Mesendoderm (in vitro differentiated cells): Measurements from ENCODE around the gene STRN4.
"Not testable (repeated sequence)": the region's sequence is repeated elsewhere in the genome, so short reads cannot be mapped to it uniquely, and the experiment has no call there.

Experiments used
- DNase-seq: peaks from one replicate; pipeline ENCODE4 v3.0.0; 2013
- H2AK5ac ChIP-seq: 2 replicates; pipeline ENCODE4 v1.6.1; 2013; ENCODE audit warnings: low read length, inconsistent platforms
- H2BK120ac ChIP-seq: 2 replicates; pipeline ENCODE4 v1.6.1; 2013; ENCODE audit warnings: low read depth, mild to moderate bottlenecking, low read length, moderate library complexity, mixed read lengths
- H2BK15ac ChIP-seq: replicated peaks from 2 replicates; pipeline ENCODE4 v1.6.1; 2013; ENCODE audit warnings: low read depth, mild to moderate bottlenecking, moderate library complexity
- H2BK5ac ChIP-seq: 2 replicates; pipeline ENCODE4 v1.6.1; 2013; ENCODE audit warnings: low read length, inconsistent platforms
- H3K18ac ChIP-seq: 2 replicates; pipeline ENCODE4 v1.6.1; 2013; ENCODE audit warnings: mild to moderate bottlenecking, low read length, mixed read lengths
- H3K23ac ChIP-seq: one replicate; pipeline ENCODE4 v1.6.1; 2013; ENCODE audit warnings: low read length
- H3K27ac ChIP-seq: 2 replicates; pipeline ENCODE4 v1.5.1; 2013; ENCODE audit warnings: low read depth, mild to moderate bottlenecking, inconsistent platforms, low read length, moderate library complexity
- H3K27me3 ChIP-seq: 2 replicates; pipeline ENCODE4 v1.6.1; 2013; ENCODE audit warnings: low read length, control low read depth, mild to moderate bottlenecking, inconsistent platforms; ENCODE audit not compliant: insufficient read depth, poor library complexity
- H3K36me3 ChIP-seq: 2 replicates; pipeline ENCODE4 v1.6.1; 2013; ENCODE audit warnings: low read length, inconsistent platforms; ENCODE audit not compliant: control insufficient read depth, insufficient read depth
- H3K4ac ChIP-seq: one replicate; pipeline ENCODE4 v1.6.1; 2013; ENCODE audit warnings: low read depth, mild to moderate bottlenecking, low read length, moderate library complexity
- H3K4me1 ChIP-seq: 2 replicates; pipeline ENCODE4 v1.6.1; 2013; ENCODE audit warnings: low read depth, low read length, inconsistent platforms; ENCODE audit not compliant: control insufficient read depth
- H3K4me2 ChIP-seq: 2 replicates; pipeline ENCODE4 v1.6.1; 2013; ENCODE audit warnings: low read length
- H3K4me3 ChIP-seq: 2 replicates; pipeline ENCODE4 v1.5.1; 2013; ENCODE audit warnings: mild to moderate bottlenecking, low read length
- H3K56ac ChIP-seq: one replicate; pipeline ENCODE4 v1.6.1; 2013; ENCODE audit warnings: low read length
- H3K79me1 ChIP-seq: 2 replicates; pipeline ENCODE4 v1.6.1; 2013; ENCODE audit warnings: low read length, inconsistent platforms
- H3K79me2 ChIP-seq: 2 replicates; pipeline ENCODE4 v1.6.1; 2013; ENCODE audit warnings: mild to moderate bottlenecking, low read length; ENCODE audit not compliant: control insufficient read depth, insufficient read depth
- H3K9ac ChIP-seq: 2 replicates; pipeline ENCODE4 v1.6.1; 2013; ENCODE audit warnings: low read length, inconsistent platforms
- H4K5ac ChIP-seq: one replicate; pipeline ENCODE4 v1.6.1; 2013; ENCODE audit warnings: low read length
- H4K8ac ChIP-seq: one replicate; pipeline ENCODE4 v1.6.1; 2013; ENCODE audit warnings: low read depth, mild to moderate bottlenecking, control low read depth, low read length, moderate library complexity
- WGBS: extraction: QIAGEN DNeasy Blood & Tissue Kit; methylation state at CpG from one replicate; pipeline ENCODE4 v1.1.7; 2013; ENCODE audit warnings: low lambda C conversion rate, missing lambda C conversion rate; ENCODE audit not compliant: insufficient coverage; ENCODE audit errors: extremely low coverage; 5-methylcytosine and 5-hydroxymethylcytosine counted together

The STRN4 gene

DNA sequence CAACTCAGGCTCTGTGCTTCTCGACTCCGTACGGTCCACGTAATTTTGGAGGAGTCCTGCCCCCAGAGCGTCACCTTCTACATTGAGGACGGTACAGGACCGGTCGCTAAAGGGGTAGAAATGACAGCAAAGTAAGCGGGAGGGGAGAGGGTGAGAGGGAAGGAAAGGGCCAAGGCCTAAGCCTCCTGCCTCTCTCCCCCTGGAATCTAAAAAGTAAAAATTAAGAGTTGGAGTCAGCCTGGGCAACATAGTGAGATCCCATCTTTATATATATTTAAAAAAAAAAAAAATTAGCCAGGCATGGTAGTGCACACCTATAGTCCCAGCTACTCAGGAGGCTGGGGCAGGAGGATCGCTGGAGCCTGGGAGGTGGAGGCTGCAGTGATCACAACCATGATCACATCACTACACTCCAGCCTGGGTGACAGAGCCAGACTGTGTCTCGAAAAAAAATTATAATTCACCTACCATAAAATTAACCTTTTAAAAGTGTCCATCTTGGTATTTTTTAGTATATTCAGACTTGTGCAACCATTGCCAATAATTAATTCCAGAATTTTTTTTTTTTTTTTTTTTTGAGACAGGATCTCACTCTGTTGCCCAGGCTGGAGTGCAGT is 29.5 kb upstream of the STRN4 start:
- DNase-seq: no peak
- H3K79me2 ChIP-seq: no peaks in the 10 kb centered on the region
- WGBS: no CpG with 5 or more reads among the region's 11 CpGs
- H3K4ac ChIP-seq: no peak overlapping the region
- H3K36me3 ChIP-seq: peaks cover 21% of the 10 kb centered on the region
- no peak overlapping the region for H3K9ac ChIP-seq
- no peak overlapping the region for H3K4me3 ChIP-seq
- no peak overlapping the region for H3K23ac ChIP-seq
- no peaks in the 10 kb centered on the region for H3K27me3 ChIP-seq
- H3K79me1 ChIP-seq: peaks cover 8% of the 10 kb centered on the region
- H4K8ac ChIP-seq: no peak overlapping the region
- H2BK15ac ChIP-seq: no peak overlapping the region
- H4K5ac ChIP-seq: no peak overlapping the region
- H3K27ac ChIP-seq: no peak overlapping the region
- H3K56ac ChIP-seq: no peak overlapping the region
- no peak overlapping the region for H3K4me2 ChIP-seq
- H3K4me1 ChIP-seq: no peaks in the 10 kb centered on the region
- no peak overlapping the region for H2BK5ac ChIP-seq
- H2AK5ac ChIP-seq: no peak overlapping the region
- H2BK120ac ChIP-seq: no peak overlapping the region
- H3K18ac ChIP-seq: no peak overlapping the region

DNA sequence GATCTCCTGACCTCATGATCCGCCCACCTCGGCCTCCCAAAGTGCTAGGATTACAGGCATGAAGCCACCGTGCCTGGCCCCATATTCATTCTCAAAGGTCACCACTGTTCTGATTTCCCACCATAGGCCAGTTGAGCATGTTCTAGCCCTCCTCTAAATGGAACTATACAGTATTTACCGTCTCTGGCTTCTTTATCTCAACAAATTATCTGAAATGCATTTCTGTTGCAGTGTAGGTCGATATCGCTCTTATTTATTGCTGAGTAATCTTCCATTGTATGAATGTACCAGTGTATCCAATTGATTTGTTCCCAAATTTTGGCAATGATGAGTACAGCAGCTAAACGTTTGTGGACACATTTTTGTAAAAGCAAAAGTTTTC is 26.8 kb upstream of the STRN4 start:
- Histone ChIP-seq H3K9ac (no peak overlapping the region), H3K4me2 (no peak overlapping the region), H3K23ac (no peak overlapping the region), H3K79me1 (peaks cover 6% of the 10 kb centered on the region), H3K4me1 (no peaks in the 10 kb centered on the region), H3K18ac (no peak overlapping the region), H3K27ac (no peak overlapping the region), H3K36me3 (peaks cover 21% of the 10 kb centered on the region), H3K79me2 (no peaks in the 10 kb centered on the region), H4K8ac (no peak overlapping the region), H2BK5ac (no peak overlapping the region), H3K4me3 (no peak overlapping the region), H2AK5ac (no peak overlapping the region), H3K4ac (no peak overlapping the region), H2BK15ac (no peak overlapping the region), H2BK120ac (no peak overlapping the region), H3K56ac (no peak overlapping the region), H4K5ac (no peak overlapping the region), H3K27me3 (no peaks in the 10 kb centered on the region)
- DNase-seq: no peak
- no CpG with 5 or more reads among the region's 7 CpGs for WGBS

DNA sequence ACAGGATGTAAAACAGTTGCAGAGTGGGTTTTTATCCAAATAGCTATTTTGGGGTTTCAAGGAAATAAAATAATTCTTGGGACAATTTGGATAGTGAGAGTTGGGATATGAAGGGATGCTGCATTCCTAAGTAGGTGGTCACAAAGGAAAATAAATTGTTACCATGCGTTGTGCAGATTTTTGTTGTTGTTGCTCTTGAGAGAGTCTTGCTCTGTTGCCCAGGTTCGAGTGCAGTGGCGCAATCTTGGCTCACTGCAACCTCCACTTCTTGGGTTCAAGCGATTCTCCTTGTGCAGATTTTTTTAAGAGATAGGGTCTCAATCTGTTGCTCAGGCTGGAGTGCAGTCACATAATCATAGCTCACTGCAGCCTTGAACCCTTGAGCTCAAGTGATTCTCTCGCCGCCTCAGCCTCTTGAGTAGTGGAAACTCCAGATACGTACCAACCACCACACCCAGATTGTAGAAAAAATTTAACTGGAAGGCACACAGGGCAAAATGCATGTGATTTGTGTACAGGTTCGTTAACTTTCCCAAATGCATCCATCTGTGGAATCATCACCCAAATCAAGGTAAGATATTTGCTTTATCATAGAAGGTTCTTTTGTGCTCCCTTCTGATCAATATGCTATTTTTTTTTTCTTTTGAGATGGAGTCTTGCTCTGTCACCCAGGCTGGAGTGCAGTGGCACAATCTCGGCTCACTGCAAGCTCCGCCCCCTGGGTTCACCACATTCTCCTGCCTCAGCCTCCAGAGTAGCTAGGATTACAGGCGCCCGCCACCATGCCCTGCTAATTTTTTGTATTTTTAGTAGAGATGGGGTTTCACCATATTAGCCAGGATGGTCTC is 26.1 kb upstream of the STRN4 start:
- no peak overlapping the region for H3K4me2 ChIP-seq
- peaks cover 19% of the 10 kb centered on the region for H3K36me3 ChIP-seq
- no peak overlapping the region for H4K8ac ChIP-seq
- no peak overlapping the region for H3K4me3 ChIP-seq
- H2BK120ac ChIP-seq: no peak overlapping the region
- no CpG with 5 or more reads among the region's 12 CpGs for WGBS
- H3K79me2 ChIP-seq: no peaks in the 10 kb centered on the region
- no peaks in the 10 kb centered on the region for H3K4me1 ChIP-seq
- no peak overlapping the region for H3K56ac ChIP-seq
- no peak for DNase-seq
- H3K4ac ChIP-seq: no peak overlapping the region
- no peak overlapping the region for H2BK15ac ChIP-seq
- H3K18ac ChIP-seq: no peak overlapping the region
- no peak overlapping the region for H4K5ac ChIP-seq
- no peak overlapping the region for H2BK5ac ChIP-seq
- no peaks in the 10 kb centered on the region for H3K27me3 ChIP-seq
- no peak overlapping the region for H3K23ac ChIP-seq
- no peak overlapping the region for H2AK5ac ChIP-seq
- no peak overlapping the region for H3K9ac ChIP-seq
- H3K27ac ChIP-seq: no peak overlapping the region
- peaks cover 6% of the 10 kb centered on the region for H3K79me1 ChIP-seq

DNA sequence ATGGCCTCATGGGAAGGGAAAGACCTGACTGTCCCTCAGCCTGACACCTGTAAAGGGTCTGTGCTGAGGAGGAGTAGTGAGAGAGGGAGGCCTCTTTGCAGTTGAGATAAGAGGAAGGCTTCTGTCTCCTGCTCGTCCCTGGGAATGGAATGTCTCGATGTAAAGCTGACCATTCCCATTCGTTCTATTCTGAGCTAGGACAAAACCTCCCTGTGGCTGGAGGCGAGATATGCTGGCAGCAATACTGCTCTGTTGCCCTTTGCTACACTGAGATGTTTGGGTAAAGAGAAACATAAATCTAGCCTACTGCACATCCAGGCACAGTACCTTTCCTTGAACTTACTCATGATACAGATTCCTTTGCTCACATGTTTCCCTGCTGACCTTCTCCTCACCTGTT is 22.5 kb upstream of the STRN4 start:
- not testable (repeated sequence) for H2BK5ac ChIP-seq, H4K5ac ChIP-seq, DNase-seq, H3K79me1 ChIP-seq, H3K56ac ChIP-seq, H3K27me3 ChIP-seq, H3K23ac ChIP-seq, H3K4me1 ChIP-seq, H3K4me2 ChIP-seq, H3K27ac ChIP-seq, H2AK5ac ChIP-seq, H3K4me3 ChIP-seq, H3K18ac ChIP-seq, H2BK120ac ChIP-seq, H3K4ac ChIP-seq, H3K9ac ChIP-seq, H3K36me3 ChIP-seq, H3K79me2 ChIP-seq, H4K8ac ChIP-seq, H2BK15ac ChIP-seq
- no CpG with 5 or more reads among the region's 4 CpGs for WGBS

DNA sequence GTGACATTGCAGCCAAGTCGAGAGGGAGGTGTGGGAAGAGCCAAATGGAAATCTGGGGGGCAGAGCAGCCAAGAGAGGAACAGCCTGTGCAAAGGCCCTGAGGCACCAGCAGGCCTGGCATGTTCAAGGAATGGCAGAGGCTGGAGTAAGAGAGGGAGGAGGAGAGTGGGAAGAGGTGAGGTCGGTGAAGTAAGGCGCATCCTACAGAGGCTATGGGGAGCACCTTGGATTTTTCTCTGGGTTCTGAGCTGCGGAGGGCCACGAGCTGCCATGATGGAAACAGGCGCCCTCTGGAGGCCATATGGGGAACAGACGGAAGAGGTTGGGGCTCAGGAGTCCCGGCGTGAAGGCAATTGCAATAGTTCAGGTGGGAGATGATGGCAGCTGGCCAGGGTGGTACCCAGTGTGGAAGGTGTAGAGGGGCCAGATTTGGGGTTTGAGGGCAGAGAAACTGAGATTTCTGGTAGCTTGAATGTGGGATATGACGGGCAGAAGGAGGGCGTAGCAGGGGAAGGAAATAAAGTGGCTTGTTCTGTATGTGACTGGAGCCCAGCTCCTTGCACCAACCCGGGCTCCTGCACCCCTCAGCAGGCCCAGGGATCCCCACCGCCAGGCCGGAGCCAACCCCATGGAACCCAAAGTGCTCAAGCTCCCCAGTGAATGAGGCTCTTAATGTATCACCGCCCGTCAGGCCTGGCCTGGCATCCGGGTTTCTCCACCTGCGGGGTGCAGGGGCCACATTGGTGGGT is 20.5 kb upstream of the STRN4 start:
- Histone ChIP-seq H4K5ac (no peak overlapping the region), H2BK5ac (no peak overlapping the region), H3K56ac (no peak overlapping the region), H3K79me2 (no peaks in the 10 kb centered on the region), H3K4me1 (no peaks in the 10 kb centered on the region), H3K4me2 (no peak overlapping the region), H3K36me3 (no peaks in the 10 kb centered on the region), H2AK5ac (no peak overlapping the region), H2BK120ac (no peak overlapping the region), H4K8ac (no peak overlapping the region), H3K9ac (no peak overlapping the region), H2BK15ac (no peak overlapping the region), H3K4ac (no peak overlapping the region), H3K79me1 (no peaks in the 10 kb centered on the region), H3K23ac (no peak overlapping the region), H3K27me3 (no peaks in the 10 kb centered on the region), H3K27ac (no peak overlapping the region), H3K18ac (no peak overlapping the region), H3K4me3 (no peak overlapping the region)
- DNase-seq: peak; percentile 72
- WGBS: no CpG with 5 or more reads among the region's 18 CpGs
